Endodermal cell (in vitro differentiated cells): Measurements from ENCODE around the gene SOHLH1. TPM values are rescaled to one million over a fixed set of nuclear protein-coding genes. Genes with fewer than 3 reads are reported as not detected.

ENCODE experiments used
- DNase-seq: peaks from one replicate; pipeline ENCODE4 v3.0.0-alpha.2; 2017
- H3K27ac ChIP-seq: 2 replicates; pipeline ENCODE4 v1.5.1; 2013; ENCODE audit warnings: mild to moderate bottlenecking, low read depth, low read length, moderate library complexity
- H3K27me3 ChIP-seq: 2 replicates; pipeline ENCODE4 v1.6.1; 2013; ENCODE audit warnings: mild to moderate bottlenecking, low read length, moderate library complexity; ENCODE audit not compliant: insufficient read depth, control insufficient read depth, poor library complexity, severe bottlenecking
- H3K36me3 ChIP-seq: 2 replicates; pipeline ENCODE4 v1.7.0; 2013; ENCODE audit warnings: mild to moderate bottlenecking, low read length, moderate library complexity; ENCODE audit not compliant: control insufficient read depth, insufficient read depth
- H3K4me1 ChIP-seq: one replicate; pipeline ENCODE4 v1.7.0; 2013; ENCODE audit warnings: low read length; ENCODE audit not compliant: control insufficient read depth, insufficient read depth
- H3K4me3 ChIP-seq: 2 replicates; pipeline ENCODE4 v1.5.1; 2013; ENCODE audit warnings: mild to moderate bottlenecking, low read length, moderate library complexity
- H3K9ac ChIP-seq: 2 replicates; pipeline ENCODE4 v1.6.1; 2013; ENCODE audit warnings: mild to moderate bottlenecking, low read length, moderate library complexity; ENCODE audit not compliant: poor library complexity, severe bottlenecking; ENCODE audit errors: extremely low read depth
- H3K9me3 ChIP-seq: 2 replicates; pipeline ENCODE4 v1.6.1; 2013; ENCODE audit warnings: mild to moderate bottlenecking, low read length, moderate library complexity; ENCODE audit not compliant: control insufficient read depth
- H3K27ac Mint-ChIP-seq: 2 replicates; pipeline ENCODE4 v1.8.0; 2020; ENCODE audit warnings: mixed read lengths
- H3K27me3 Mint-ChIP-seq: 2 replicates; pipeline ENCODE4 v1.8.0; 2021; ENCODE audit warnings: mild to moderate bottlenecking, mixed read lengths; ENCODE audit not compliant: insufficient read depth
- H3K36me3 Mint-ChIP-seq: 2 replicates; pipeline ENCODE4 v1.8.0; 2020; ENCODE audit warnings: low read depth, mixed read lengths
- H3K4me1 Mint-ChIP-seq: 2 replicates; pipeline ENCODE4 v1.8.0; 2020; ENCODE audit warnings: mixed read lengths
- H3K4me3 Mint-ChIP-seq: 2 replicates; pipeline ENCODE4 v1.8.0; 2020; ENCODE audit warnings: mild to moderate bottlenecking, moderate library complexity, mixed read lengths
- H3K9me3 Mint-ChIP-seq: 2 replicates; pipeline ENCODE4 v1.8.0; 2020; ENCODE audit warnings: mild to moderate bottlenecking, mixed read lengths
- CTCF ChIP-seq: fragments of 200-600 bp; sonication (generic); conservative IDR thresholded peaks from 2 replicates; pipeline ENCODE4 v1.5.0; 2021; ENCODE audit warnings: antibody characterized with exemption, mild to moderate bottlenecking
- whole genome bisulfite sequencing, 2 experiments: methylation state at CpG; one replicate each; pipeline versions ENCODE4 v1.1.5 to v1.1.7; 2013; ENCODE audit warnings: missing lambda C conversion rate in 2 of 2, mixed read lengths in 1 of 2; ENCODE audit not compliant: insufficient coverage in 1 of 2, insufficient read length in 1 of 2; 5-methylcytosine and 5-hydroxymethylcytosine counted together
- total RNA-seq, 2 donors: library from RNA; stranded (reverse); fragmentation: NEBNext Ultra II Directional in 1 of 2; extraction: Animal tissue kit (Norgen Biotek cat#: 25700) in 1 of 2; gene quantifications; 2 replicates in 1 of 2; 3 replicates in 1 of 2; pipeline ENCODE4 v1.2.1, GENCODE V29; 2021

SOHLH1 gene
- total RNA-seq, 2 donors from 2014 or later, result not detected

GRCh38 chr9:135680056-135680455 is 19.2 kb downstream of the SOHLH1 start:
- H3K4me3 ChIP-seq, result no peak overlapping the region
- peaks cover 7% of the 10 kb centered on the region for H3K4me1 Mint-ChIP-seq
- no peak overlapping the region for H3K4me3 Mint-ChIP-seq
- no peak for TF ChIP-seq CTCF
- 82 to 93% methylated on average over 11 to 16 of the region's 16 CpGs for WGBS, 2 experiments
- H3K27ac Mint-ChIP-seq, result no peak overlapping the region
- no peaks in the 10 kb centered on the region for H3K27me3 Mint-ChIP-seq
- H3K36me3 Mint-ChIP-seq, result no peaks in the 10 kb centered on the region
- H3K27me3 ChIP-seq, result no peaks in the 10 kb centered on the region
- no peaks in the 10 kb centered on the region for H3K4me1 ChIP-seq
- no peaks in the 10 kb centered on the region for H3K9me3 ChIP-seq
- no peak for DNase-seq
- no peak overlapping the region for H3K27ac ChIP-seq
- no peaks in the 10 kb centered on the region for H3K9me3 Mint-ChIP-seq
- H3K36me3 ChIP-seq, result no peaks in the 10 kb centered on the region
- no peak overlapping the region for H3K9ac ChIP-seq

- Histone ChIP-seq H3K36me3 (no peaks in the 10 kb centered on the region), H3K27me3 (no peaks in the 10 kb centered on the region), H3K27ac (no peak overlapping the region), H3K4me3 (no peak overlapping the region), H3K9ac (no peak overlapping the region), H3K9me3 (no peaks in the 10 kb centered on the region), H3K4me1 (no peaks in the 10 kb centered on the region)
- Mint-ChIP-seq H3K27me3 (no peaks in the 10 kb centered on the region), H3K4me1 (peaks cover 7% of the 10 kb centered on the region), H3K9me3 (no peaks in the 10 kb centered on the region), H3K4me3 (no peak overlapping the region), H3K36me3 (no peaks in the 10 kb centered on the region), H3K27ac (no peak overlapping the region)
- WGBS, 2 experiments, result 90 to 92% methylated on average over 5 to 20 of the region's 20 CpGs
- no peak for TF ChIP-seq CTCF
- no peak for DNase-seq
These were observed 20.9 kb downstream of the SOHLH1 start for GRCh38 chr9:135678236-135679017.

- Mint-ChIP-seq H3K4me3 (no peak overlapping the region), H3K9me3 (no peaks in the 10 kb centered on the region), H3K27me3 (no peaks in the 10 kb centered on the region), H3K4me1 (peaks cover 7% of the 10 kb centered on the region), H3K36me3 (no peaks in the 10 kb centered on the region), H3K27ac (no peak overlapping the region)
- DNase-seq, result no peak
- Histone ChIP-seq H3K27ac (no peak overlapping the region), H3K27me3 (no peaks in the 10 kb centered on the region), H3K4me1 (no peaks in the 10 kb centered on the region), H3K9me3 (no peaks in the 10 kb centered on the region), H3K36me3 (no peaks in the 10 kb centered on the region), H3K4me3 (no peak overlapping the region), H3K9ac (no peak overlapping the region)
- 91% methylated on average over 19 to 22 of the region's 22 CpGs for WGBS, 2 experiments
- TF ChIP-seq CTCF, result no peak
These were observed 21.6 kb downstream of the SOHLH1 start for GRCh38 chr9:135677641-135678168.
